Transverse colon (tissue), 4 donors: ENCODE measurements around the gene ST6GALNAC6. TPM values are rescaled to one million over a fixed set of nuclear protein-coding genes. Genes with fewer than 3 reads are reported as not detected.

Experiments used
- DNase-seq: peaks from one replicate; pipeline ENCODE4 v3.0.0-alpha.2; 2019
- H3K27ac ChIP-seq, 4 donors: fragments of 200-600 bp; sonication (generic); 2 replicates each; pipeline ENCODE4 v1.5.1; 2016 to 2018; ENCODE audit warnings: inconsistent platforms in 4 of 4
- H3K27me3 ChIP-seq: fragments of 200-600 bp; sonication (generic); 2 replicates; pipeline ENCODE4 v1.5.1; 2017; ENCODE audit warnings: inconsistent platforms
- H3K36me3 ChIP-seq, 4 donors: fragments of 200-600 bp; sonication (generic); 2 replicates each; pipeline ENCODE4 v1.5.1; 2017 to 2019; ENCODE audit warnings: inconsistent platforms in 4 of 4
- H3K4me1 ChIP-seq, 4 donors: fragments of 200-600 bp; sonication (generic); 2 replicates each; pipeline ENCODE4 v1.5.1; 2017 to 2020; ENCODE audit warnings: inconsistent platforms in 4 of 4
- H3K4me3 ChIP-seq, 4 donors: fragments of 200-600 bp; sonication (generic); 1 replicate in 1 of 4; 2 replicates in 3 of 4; pipeline versions ENCODE4 v1.5.1 to v1.6.1; 2017 to 2019; ENCODE audit warnings: inconsistent platforms in 4 of 4
- H3K9me3 ChIP-seq, 2 donors: fragments of 200-600 bp; sonication (generic); 2 replicates each; pipeline ENCODE4 v1.5.1; 2017 to 2019; ENCODE audit warnings: inconsistent platforms in 2 of 2
- CTCF ChIP-seq, 5 experiments: fragments of 200-600 bp in 3 of 5; fragments of 450-650 bp in 2 of 5; sonication (generic) in 3 of 5; IDR thresholded peaks; 1 replicate in 2 of 5; 2 replicates in 3 of 5; pipeline ENCODE4 v1.5.1; 2016 to 2017; ENCODE audit warnings: antibody characterized with exemption in 5 of 5, inconsistent platforms in 3 of 5, mild to moderate bottlenecking in 2 of 5, moderate library complexity in 1 of 5
- EP300 ChIP-seq: sonication (generic); formaldehyde crosslinking; IDR thresholded peaks from one replicate; pipeline ENCODE4 v1.6.1; 2017; ENCODE audit warnings: antibody characterized with exemption, low read depth
- POLR2A ChIP-seq: fragments of 450-650 bp; IDR thresholded peaks from one replicate; pipeline ENCODE4 v1.6.1; 2016; ENCODE audit warnings: antibody characterized with exemption, mild to moderate bottlenecking, moderate library complexity
- POLR2AphosphoS5 ChIP-seq, 3 donors: sonication (generic); formaldehyde crosslinking; IDR thresholded peaks; one replicate each; pipeline ENCODE4 v1.6.1; 2016; ENCODE audit warnings: antibody characterized with exemption in 3 of 3
- WGBS, 2 donors: methylation state at CpG; one replicate each; pipeline ENCODE4 v1.1.5; 2018; ENCODE audit warnings: low coverage in 1 of 2; 5-methylcytosine and 5-hydroxymethylcytosine counted together
- in situ Hi-C, 4 donors: fragments of 200-750 bp; cut with MboI; loops; one replicate each; pipeline versions ENCODE4 v1.15.0 to v1.15.1; 2017; ENCODE audit warnings: low sequenced_read_pairs in 3 of 4, low pct_ligation_motif_present in 1 of 4, low pct_unique_long_range_greater_than_20kb in 1 of 4
- intact Hi-C: fragments of 100-400 bp; cut with DNase I; formaldehyde crosslinking; loops from one replicate; pipeline ENCODE4 v1.15.1; 2023; ENCODE audit warnings: low total_unique reads
- total RNA-seq, 4 donors: library from RNA; depleted of rRNA; stranded (reverse); fragments of >200 nt; gene quantifications; one replicate each; pipeline ENCODE4 v1.1.0, GENCODE V29; 2016

Gene ST6GALNAC6
- total RNA-seq, 4 donors from 2014 or later = 41.0 to 80.4 (median 75.7) TPM

DNA sequence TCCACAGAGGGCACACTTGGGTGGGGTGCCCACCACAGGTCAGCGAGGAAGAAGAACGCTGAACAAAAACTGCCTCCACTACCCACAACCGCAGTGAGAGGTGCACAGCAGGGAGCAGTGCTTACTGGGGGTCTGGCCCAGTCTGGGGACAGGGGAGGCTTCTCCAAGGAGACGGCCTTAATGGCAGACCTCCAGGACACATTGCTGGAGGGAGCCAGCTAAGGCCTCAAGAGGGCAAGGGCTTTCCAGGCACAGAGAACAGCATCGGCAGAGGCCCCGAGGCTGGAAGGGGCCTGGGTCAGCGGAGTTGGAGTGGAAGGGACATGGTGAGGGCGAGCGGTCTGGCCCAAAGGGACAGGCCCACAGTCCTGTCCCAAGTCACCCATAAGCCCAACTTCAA lies 46.5 kb upstream of the ST6GALNAC6 start:
- TF ChIP-seq EP300 (no peak), POLR2A (no peak), CTCF (IDR thresholded peaks at IDR 0.05) (no peak), POLR2AphosphoS5 (IDR thresholded peaks at IDR 0.05) (no peak)
- Histone ChIP-seq H3K27me3 (no peaks in the 10 kb centered on the region), H3K36me3 (peaks cover 0 to 12% (median 0%) of the 10 kb centered on the region in 4 donors), H3K4me3 (no peak overlapping the region), H3K27ac (no peak overlapping the region), H3K9me3 (no peaks in the 10 kb centered on the region), H3K4me1 (peaks cover 3 to 8% (median 4%) of the 10 kb centered on the region in 4 donors)
- no peak for DNase-seq
- intact Hi-C loops = no loop called here
- in situ Hi-C loops = loop anchor here (5.0 to 10.0 kb wide), 3 partner anchors 86 to 91 kb away; no protein-coding TSS in a partner anchor
- WGBS, 2 donors = 88 to 90% methylated on average over 2 to 9 of the region's 9 CpGs

GRCh38 chr9:127945338-127945737 lies 45.9 kb upstream of the ST6GALNAC6 start:
- no peak for DNase-seq
- in situ Hi-C loops (loop anchor here (5.0 to 10.0 kb wide), 3 partner anchors 87 to 92 kb away; no protein-coding TSS in a partner anchor), intact Hi-C loops (no loop called here)
- Histone ChIP-seq H3K9me3 (no peaks in the 10 kb centered on the region), H3K27me3 (no peaks in the 10 kb centered on the region), H3K36me3 (peaks cover 0 to 12% (median 0%) of the 10 kb centered on the region in 4 donors), H3K4me3 (no peak overlapping the region), H3K4me1 (peaks cover 0 to 5% (median 4%) of the 10 kb centered on the region in 4 donors), H3K27ac (no peak overlapping the region)
- no peak for TF ChIP-seq POLR2A
- WGBS, 2 donors = 90% methylated on average over 23 of the region's 24 CpGs; no CpG with 5 or more reads in 1 of the 2 donors

GRCh38 chr9:127944586-127945218 lies 45.3 kb upstream of the ST6GALNAC6 start:
- no peaks in the 10 kb centered on the region for H3K27me3 ChIP-seq
- WGBS, 2 donors = 94% methylated on average over 38 of the region's 38 CpGs; no CpG with 5 or more reads in 1 of the 2 donors
- H3K4me3 ChIP-seq = no peak overlapping the region
- intact Hi-C loops (loop anchor here (5.0 kb wide), 1 partner anchor 38 kb away; the partner anchor contains the start of gene EEIG1), in situ Hi-C loops (loop anchor here (5.0 to 10.0 kb wide), 3 partner anchors 88 to 93 kb away; no protein-coding TSS in a partner anchor)
- no peak for DNase-seq
- H3K36me3 ChIP-seq = peaks cover 0 to 12% (median 0%) of the 10 kb centered on the region in 4 donors
- H3K9me3 ChIP-seq = no peaks in the 10 kb centered on the region
- H3K27ac ChIP-seq = peak overlapping the region in 1 of 4 donors; percentile 2
- TF ChIP-seq CTCF (IDR thresholded peaks at IDR 0.05) (no peak), POLR2AphosphoS5 (IDR thresholded peaks at IDR 0.05) (no peak), POLR2A (no peak), EP300 (no peak)
- peaks cover 0 to 5% (median under 1%) of the 10 kb centered on the region in 4 donors for H3K4me1 ChIP-seq

DNA sequence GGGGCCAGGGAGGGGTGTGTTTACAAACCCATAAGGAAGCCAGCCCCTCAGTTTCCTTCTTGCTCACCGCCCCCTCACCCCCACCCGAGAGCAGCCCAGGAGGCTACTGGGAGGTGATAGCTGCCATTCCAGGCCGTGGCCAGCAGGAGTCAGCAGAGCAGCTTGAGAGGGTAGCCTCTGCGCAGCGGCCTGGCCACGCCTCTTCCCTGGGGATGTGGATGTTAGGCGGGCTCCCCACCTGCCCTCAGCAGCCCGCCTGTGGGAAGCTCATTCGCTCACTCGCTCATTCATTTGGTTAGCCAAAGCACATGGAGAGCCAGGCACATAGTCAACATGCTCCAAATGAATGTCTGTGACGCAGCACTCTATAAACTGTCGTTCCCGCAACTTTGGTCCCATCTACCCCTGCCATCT lies 44.3 kb upstream of the ST6GALNAC6 start:
- H3K4me3 ChIP-seq = no peak overlapping the region
- H3K4me1 ChIP-seq = peaks cover 0 to 5% (median 0%) of the 10 kb centered on the region in 4 donors
- H3K27me3 ChIP-seq = no peaks in the 10 kb centered on the region
- TF ChIP-seq POLR2A (no peak), EP300 (no peak), CTCF (IDR thresholded peaks at IDR 0.05) (peak; percentile 89 to 97 (median 94)), POLR2AphosphoS5 (IDR thresholded peaks at IDR 0.05) (peak in 1 of 3 donors; percentile 36)
- peak; percentile 87 for DNase-seq
- peaks cover 0 to 12% (median 0%) of the 10 kb centered on the region in 4 donors for H3K36me3 ChIP-seq
- in situ Hi-C loops = loop anchor here in 2 of 4 donors (10.0 kb wide), 1 partner anchor 91 kb away; no protein-coding TSS in a partner anchor
- intact Hi-C loops = loop anchor here (1.0 to 5.0 kb wide), 3 partner anchors 39 to 173 kb away; partner anchors contain the start of gene EEIG1
- H3K9me3 ChIP-seq = no peaks in the 10 kb centered on the region
- H3K27ac ChIP-seq = peak overlapping the region in 3 of 4 donors; percentile 2 to 37 (median 35)
- 27% methylated on average over 12 of the region's 13 CpGs; no CpG with 5 or more reads in 1 of the 2 donors for WGBS, 2 donors
